GM12878 (cell line): ENCODE results near the gene EPHB1. TPM values are rescaled to one million over a fixed set of nuclear protein-coding genes. Genes with fewer than 3 reads are reported as not detected.

Experiments used
- ATAC-seq: fragments of 200-7000 bp; cut with Tn5 transposase; 3 replicates; pipeline ENCODE4 v1.9.1; 2020; ENCODE audit warnings: mild to moderate bottlenecking, moderate library complexity
- BruUV-seq: library from RNA; stranded (reverse); fragments of 400-500 nt; replicated peaks from 2 replicates; lab custom pipeline; 2021; lab: Mats Ljungman, UMichigan
- CTCF ChIA-PET: fragments of 300-600 bp; sonication (Branson Sonifier 250); formaldehyde crosslinking; extraction: SDS; loops from one replicate; lab custom pipeline; 2021; ENCODE audit warnings: inconsistent platforms; lab: Yijun Ruan, JAX
- POLR2A ChIA-PET: fragments of 350-600 bp; formaldehyde crosslinking; extraction: SDS; loops from one replicate; lab custom pipeline; 2021; ENCODE audit warnings: inconsistent platforms; lab: Charles Lee
- RAD21 ChIA-PET: fragments of 300-600 bp; sonication (Branson Sonifier 250); formaldehyde crosslinking; loops from one replicate; lab custom pipeline; 2023; ENCODE audit warnings: antibody characterized with exemption; ENCODE audit not compliant: unreplicated experiment; lab: Charles Lee
- SMC1A ChIA-PET: fragments of 300-600 bp; sonication (Branson Sonifier 250); formaldehyde crosslinking; loops from one replicate; lab custom pipeline; 2023; ENCODE audit not compliant: unreplicated experiment, uncharacterized antibody; lab: Charles Lee
- DNase-seq: peaks from one replicate; pipeline ENCODE4 v3.0.0-alpha.2; 2011; ENCODE audit warnings: low read depth, low spot score
- FAIRE-seq: peaks from 3 replicates; lab custom pipeline; 2011; peaks lifted over from hg19 to GRCh38; lab: Jason Lieb, UNC
- H2AFZ ChIP-seq: 2 replicates; pipeline ENCODE4 v1.6.0; 2011; ENCODE audit warnings: low read depth, low read length, control low read depth; ENCODE audit not compliant: control insufficient read depth
- H3K27ac ChIP-seq: 2 replicates; pipeline ENCODE4 v1.5.1; 2011; ENCODE audit warnings: control low read depth; ENCODE audit not compliant: control insufficient read depth, insufficient read depth
- H3K27me3 ChIP-seq, 2 experiments: replicated peaks in 1 of 2; 2 replicates each; pipeline versions ENCODE4 v1.6.0 to v1.6.1; 2011; ENCODE audit warnings: low read length in 1 of 2; ENCODE audit not compliant: control insufficient read depth in 2 of 2, insufficient read depth in 2 of 2
- H3K36me3 ChIP-seq, 2 experiments: 2 replicates each; pipeline ENCODE4 v1.5.1; 2011; ENCODE audit warnings: low read length in 1 of 2; ENCODE audit not compliant: control insufficient read depth in 2 of 2, insufficient read depth in 2 of 2
- H3K4me1 ChIP-seq: 2 replicates; pipeline ENCODE4 v1.6.1; 2011; ENCODE audit warnings: mild to moderate bottlenecking, low read length, moderate library complexity, mixed read lengths; ENCODE audit not compliant: control insufficient read depth, insufficient read depth
- H3K4me2 ChIP-seq: 2 replicates; pipeline ENCODE4 v1.6.0; 2011; ENCODE audit warnings: control low read depth; ENCODE audit not compliant: control insufficient read depth, insufficient read depth
- H3K4me3 ChIP-seq: fragments of 200-600 bp; sonication (generic); 2 replicates; pipeline ENCODE4 v1.5.1; 2016
- H3K79me2 ChIP-seq: 2 replicates; pipeline ENCODE4 v1.6.0; 2011; ENCODE audit warnings: low read length; ENCODE audit not compliant: control insufficient read depth, insufficient read depth
- H3K9ac ChIP-seq: 2 replicates; pipeline ENCODE4 v1.8.0; 2011; ENCODE audit warnings: low read length, control low read depth, mixed read lengths; ENCODE audit not compliant: control insufficient read depth, insufficient read depth
- H3K9me3 ChIP-seq: replicated peaks from 3 replicates; pipeline ENCODE4 v1.5.1; 2011; ENCODE audit warnings: mild to moderate bottlenecking, low read length; ENCODE audit not compliant: control insufficient read depth, insufficient read depth
- H4K20me1 ChIP-seq: 2 replicates; pipeline ENCODE4 v1.6.0; 2011; ENCODE audit not compliant: control insufficient read depth, insufficient read depth
- CBX5 ChIP-seq: sonication (generic); IDR thresholded peaks from 2 replicates; pipeline ENCODE4 v1.6.1; 2016; ENCODE audit warnings: low read depth, moderate library complexity, mild to moderate bottlenecking, inconsistent platforms
- CHD1 ChIP-seq: IDR thresholded peaks from 2 replicates; pipeline ENCODE4 v1.6.1; 2012; ENCODE audit warnings: low read depth, low read length, improper control_type of control experiment
- DPF2 ChIP-seq: fragments of 450-650 bp; IDR thresholded peaks from 2 replicates; pipeline ENCODE4 v1.6.1; 2017; ENCODE audit warnings: mild to moderate bottlenecking
- IKZF1 ChIP-seq: fragments of 450-650 bp; conservative IDR thresholded peaks from 2 replicates; pipeline ENCODE4 v1.6.1; 2017; ENCODE audit warnings: antibody characterized with exemption, mild to moderate bottlenecking
- IKZF2 ChIP-seq, 2 experiments: fragments of 450-650 bp; IDR thresholded peaks; 2 replicates each; pipeline ENCODE4 v1.6.1; 2017; ENCODE audit warnings: mild to moderate bottlenecking in 2 of 2, moderate library complexity in 2 of 2
- KAT2A ChIP-seq: conservative IDR thresholded peaks from 2 replicates; pipeline ENCODE4 v1.6.1; 2011; ENCODE audit warnings: low read depth, low read length; ENCODE audit not compliant: control insufficient read depth
- NFIC ChIP-seq: IDR thresholded peaks from 2 replicates; pipeline ENCODE4 v1.6.1; 2012; ENCODE audit warnings: low read depth, mild to moderate bottlenecking, inconsistent platforms, low read length, moderate library complexity
- SIX5 ChIP-seq: IDR thresholded peaks from 2 replicates; pipeline ENCODE4 v1.6.1; 2011; ENCODE audit warnings: mild to moderate bottlenecking, low read depth, low read length, moderate library complexity; ENCODE audit not compliant: severe bottlenecking
- WGBS: methylation state at CpG from one replicate; pipeline ENCODE4 v1.1.6; 2016; ENCODE audit warnings: low lambda C conversion rate; ENCODE audit not compliant: insufficient replicate concordance, insufficient coverage; ENCODE audit errors: missing lambda C conversion rate; 5-methylcytosine and 5-hydroxymethylcytosine counted together
- in situ Hi-C: fragments of 300-500 bp; cut with MboI; formaldehyde crosslinking; loops from 9 replicates; pipeline ENCODE4 v1.14.3; 2018; ENCODE audit warnings: mixed read lengths
- intact Hi-C: fragments of 100-400 bp; cut with micrococcal nuclease; formaldehyde crosslinking; loops from one replicate; pipeline ENCODE4 v1.14.2; 2022; ENCODE audit not compliant: unreplicated experiment
- polyA plus RNA-seq, 11 experiments: library from polyadenylated mRNA; depleted of rRNA in 4 of 11; unstranded in 6 of 11; stranded (reverse) in 5 of 11; fragments of >200 nt; fragmentation: Nextera tagmentation in 4 of 11; fragmentation: Illumina TruSeq in 1 of 11; extraction: Ambion mirVana in 4 of 11; extraction: Trizol in 1 of 11; gene quantifications; 1 replicate in 1 of 11; 2 replicates in 10 of 11; pipeline versions ENCODE4 v1.2.1 to v1.2.3, GENCODE V29; 2011 to 2016; ENCODE audit warnings: inconsistent platforms in 2 of 11, missing spikeins in 2 of 11, low read depth in 1 of 11
- total RNA-seq, 4 experiments: library from RNA; depleted of rRNA in 3 of 4; stranded (reverse); fragments of >200 nt in 3 of 4; fragmentation: Illumina TruSeq in 1 of 4; extraction: Trizol in 1 of 4; gene quantifications; 2 replicates each; pipeline versions ENCODE4 v1.2.1 to v1.2.3, GENCODE V29; 2013 to 2021
- TF ChIP-seq, protein P1 (sequence below): fragments of 450-650 bp; IDR thresholded peaks from 2 replicates; pipeline ENCODE4 v1.6.1; 2017; ENCODE audit warnings: low read depth, mild to moderate bottlenecking, moderate library complexity

EPHB1 gene
- total and polyA plus RNA-seq, 10 of the 15 experiments (the other 5 are each of a cell fraction or from before 2014, with no cell fraction given): 0.33 to 23.8 (median 1.2) TPM

DNA sequence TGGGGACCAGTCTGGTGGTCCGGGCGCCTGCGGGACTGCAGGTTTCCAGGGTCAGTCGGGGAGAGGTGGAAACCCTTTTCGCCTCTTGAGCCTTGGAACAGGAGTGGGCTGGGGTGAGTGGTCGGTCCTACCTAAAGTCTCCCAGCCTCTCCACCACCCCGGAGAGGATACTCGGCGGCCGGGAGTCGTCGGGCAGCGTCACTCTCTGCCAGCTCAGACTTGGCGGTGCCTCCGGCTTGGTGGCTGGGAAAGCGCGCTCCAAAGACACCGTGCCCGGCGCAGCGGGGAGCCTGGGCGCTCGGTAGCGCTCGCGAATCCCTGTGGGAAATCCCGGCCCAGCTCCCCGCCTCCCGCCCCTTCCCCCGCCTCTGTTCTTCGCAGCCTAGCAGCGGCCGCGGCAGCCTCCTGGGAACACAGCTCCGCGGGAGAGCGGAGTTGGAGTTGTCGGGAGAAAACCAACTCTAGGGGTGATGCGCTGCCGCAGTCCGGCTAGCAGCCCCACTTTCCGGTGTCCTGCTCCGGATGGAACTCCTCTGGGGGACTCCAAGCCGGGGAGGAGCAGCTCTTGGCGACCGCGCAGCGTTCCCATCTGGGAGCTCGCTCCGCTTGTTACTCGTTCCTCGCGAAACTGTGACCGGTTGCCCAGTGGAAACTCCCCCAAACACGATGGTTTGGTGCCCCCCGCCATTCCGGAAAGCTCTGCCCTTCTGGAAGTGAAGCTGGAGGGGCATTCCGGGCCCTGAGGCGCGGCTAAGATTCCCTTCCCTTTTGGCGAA lies 1.4 kb downstream of the EPHB1 start:
- Histone ChIP-seq H2AFZ (peak overlapping the region; percentile 19), H3K79me2 (peaks cover 60% of the 10 kb centered on the region), H3K4me3 (peak overlapping the region; percentile 74), H3K36me3 (no peaks in the 10 kb centered on the region), H3K27ac (peak overlapping the region; percentile 54), H4K20me1 (no peaks in the 10 kb centered on the region), H3K4me1 (0 out of 2 replicates have a peak, but pooled peaks cover 3% of the 10 kb centered on the region), H3K27me3 (no peaks in the 10 kb centered on the region; a peak in 1 of 4 replicates), H3K9ac (peak overlapping the region; percentile 75), H3K9me3 (no peaks in the 10 kb centered on the region), H3K4me2 (peak overlapping the region; percentile 91)
- POLR2A ChIA-PET: interaction anchor here (0.6 to 3.1 kb wide), 12 partner anchors 8 to 429 kb away, joined by 3 to 11 read pairs (median 4); no protein-coding TSS in a partner anchor
- RAD21 ChIA-PET: interaction anchor here (0.9 to 10.5 kb wide), 25 partner anchors 13 to 1400 kb away, joined by 3 to 146 read pairs (median 6); no protein-coding TSS in a partner anchor
- intact Hi-C loops: loop anchor here (5.0 kb wide), 2 partner anchors 41 to 181 kb away; no protein-coding TSS in a partner anchor
- 18% methylated on average over 56 of the region's 61 CpGs for WGBS
- CTCF ChIA-PET: interaction anchor here (0.6 to 5.9 kb wide), 23 partner anchors 11 to 707 kb away, joined by 3 to 88 read pairs (median 7); no protein-coding TSS in a partner anchor
- ATAC-seq: peak; percentile 1
- BruUV-seq: no TSS peak
- no peak for FAIRE-seq
- no peak for DNase-seq
- in situ Hi-C loops: loop anchor here (10.0 to 25.0 kb wide), 2 partner anchors 448 to 1091 kb away; no protein-coding TSS in a partner anchor
- TF ChIP-seq SIX5 (no peak), DPF2 (peak; percentile 17; the same call in 1 of the 2 replicates), CHD1 (0 out of 2 replicates have a peak, but pooled peaks have one; percentile 23), NFIC (no peak), CBX5 (no peak), KAT2A (no peak), IKZF1 (peak; percentile 71; the same call in 1 of the 2 replicates), IKZF2 (IDR thresholded peaks at IDR 0.05) (peak; percentile 55 to 58; a peak in 2 of 4 replicates)
- TF ChIP-seq, protein P1, sequence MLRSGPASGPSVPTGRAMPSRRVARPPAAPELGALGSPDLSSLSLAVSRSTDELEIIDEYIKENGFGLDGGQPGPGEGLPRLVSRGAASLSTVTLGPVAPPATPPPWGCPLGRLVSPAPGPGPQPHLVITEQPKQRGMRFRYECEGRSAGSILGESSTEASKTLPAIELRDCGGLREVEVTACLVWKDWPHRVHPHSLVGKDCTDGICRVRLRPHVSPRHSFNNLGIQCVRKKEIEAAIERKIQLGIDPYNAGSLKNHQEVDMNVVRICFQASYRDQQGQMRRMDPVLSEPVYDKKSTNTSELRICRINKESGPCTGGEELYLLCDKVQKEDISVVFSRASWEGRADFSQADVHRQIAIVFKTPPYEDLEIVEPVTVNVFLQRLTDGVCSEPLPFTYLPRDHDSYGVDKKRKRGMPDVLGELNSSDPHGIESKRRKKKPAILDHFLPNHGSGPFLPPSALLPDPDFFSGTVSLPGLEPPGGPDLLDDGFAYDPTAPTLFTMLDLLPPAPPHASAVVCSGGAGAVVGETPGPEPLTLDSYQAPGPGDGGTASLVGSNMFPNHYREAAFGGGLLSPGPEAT: 0 out of 2 replicates have a peak, but pooled peaks have one; percentile 47
- SMC1A ChIA-PET: interaction anchor here (0.8 to 14.4 kb wide), 19 partner anchors 11 to 707 kb away, joined by 3 to 110 read pairs (median 6); no protein-coding TSS in a partner anchor
